ENCODE results near the gene MMP23B.

DNA sequence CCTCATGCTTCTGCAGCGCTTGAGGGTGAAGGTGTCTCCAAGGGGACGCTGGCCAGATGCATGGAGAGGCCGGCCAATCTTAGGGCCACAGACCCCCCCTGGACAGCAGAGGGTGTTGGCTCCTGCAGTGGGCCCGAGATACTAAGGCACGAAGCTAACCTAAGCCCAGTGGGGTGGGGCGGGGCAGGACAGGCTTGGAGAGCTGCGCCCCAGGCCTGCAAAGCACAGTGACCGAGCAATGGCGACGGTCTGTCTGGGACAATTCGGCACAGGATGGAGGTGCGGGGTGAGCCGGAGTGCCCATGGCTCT lies 33.3 kb upstream of the MMP23B start:
- TF ChIP-seq, protein P1, sequence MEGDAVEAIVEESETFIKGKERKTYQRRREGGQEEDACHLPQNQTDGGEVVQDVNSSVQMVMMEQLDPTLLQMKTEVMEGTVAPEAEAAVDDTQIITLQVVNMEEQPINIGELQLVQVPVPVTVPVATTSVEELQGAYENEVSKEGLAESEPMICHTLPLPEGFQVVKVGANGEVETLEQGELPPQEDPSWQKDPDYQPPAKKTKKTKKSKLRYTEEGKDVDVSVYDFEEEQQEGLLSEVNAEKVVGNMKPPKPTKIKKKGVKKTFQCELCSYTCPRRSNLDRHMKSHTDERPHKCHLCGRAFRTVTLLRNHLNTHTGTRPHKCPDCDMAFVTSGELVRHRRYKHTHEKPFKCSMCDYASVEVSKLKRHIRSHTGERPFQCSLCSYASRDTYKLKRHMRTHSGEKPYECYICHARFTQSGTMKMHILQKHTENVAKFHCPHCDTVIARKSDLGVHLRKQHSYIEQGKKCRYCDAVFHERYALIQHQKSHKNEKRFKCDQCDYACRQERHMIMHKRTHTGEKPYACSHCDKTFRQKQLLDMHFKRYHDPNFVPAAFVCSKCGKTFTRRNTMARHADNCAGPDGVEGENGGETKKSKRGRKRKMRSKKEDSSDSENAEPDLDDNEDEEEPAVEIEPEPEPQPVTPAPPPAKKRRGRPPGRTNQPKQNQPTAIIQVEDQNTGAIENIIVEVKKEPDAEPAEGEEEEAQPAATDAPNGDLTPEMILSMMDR (IDR thresholded peaks at IDR 0.05; ENCODE audit: borderline replicate concordance, extremely low read depth, low read length, poor library complexity, severe bottlenecking) = no peak
- TF ChIP-seq EZH2 (IDR thresholded peaks at IDR 0.05; ENCODE audit: borderline replicate concordance, low read depth, low read length, severe bottlenecking) = no peak
